Kidney tubule cell (primary cell): Measurements from ENCODE around the gene CDK2.
"Not testable (repeated sequence)": the region's sequence is repeated elsewhere in the genome, so short reads cannot be mapped to it uniquely, and the experiment has no call there.

Experiments used
- DNase-seq: peaks from one replicate; pipeline ENCODE4 v3.0.0-alpha.2; 2018; ENCODE audit warnings: low spot score

The CDK2 gene

DNA sequence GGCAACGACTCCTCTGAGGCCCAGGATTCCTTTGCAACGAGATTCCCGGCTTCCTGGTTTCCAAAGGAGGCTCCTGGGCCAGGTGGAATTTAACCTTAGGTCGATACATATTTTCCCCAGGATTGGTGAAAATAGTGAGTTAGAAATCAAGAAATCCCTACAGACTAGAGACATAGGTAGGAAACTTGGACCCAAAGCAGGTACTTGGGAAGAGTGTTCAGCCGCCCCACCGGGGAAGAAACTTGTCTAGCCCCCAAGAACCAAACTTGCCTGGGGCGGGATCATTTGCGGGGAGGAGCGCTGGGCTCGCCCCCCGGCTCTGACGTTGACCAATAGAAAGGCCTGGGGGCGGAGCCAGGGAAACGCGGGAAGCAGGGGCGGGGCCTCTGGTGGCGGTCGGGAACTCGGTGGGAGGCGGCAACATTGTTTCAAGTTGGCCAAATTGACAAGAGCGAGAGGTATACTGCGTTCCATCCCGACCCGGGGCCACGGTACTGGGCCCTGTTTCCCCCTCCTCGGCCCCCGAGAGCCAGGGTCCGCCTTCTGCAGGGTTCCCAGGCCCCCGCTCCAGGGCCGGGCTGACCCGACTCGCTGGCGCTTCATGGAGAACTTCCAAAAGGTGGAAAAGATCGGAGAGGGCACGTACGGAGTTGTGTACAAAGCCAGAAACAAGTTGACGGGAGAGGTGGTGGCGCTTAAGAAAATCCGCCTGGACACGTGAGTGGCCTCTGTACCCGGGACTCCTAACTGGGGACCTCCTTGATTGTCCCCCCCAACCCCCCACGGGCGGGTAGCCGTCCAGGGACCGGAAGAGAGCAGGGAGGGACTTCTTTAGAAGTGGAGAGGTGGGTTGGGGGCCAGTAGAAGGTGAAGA, at the start of gene CDK2:
Gene CDK2, plus strand, starts transcription at position 423 of the 874 bp plus-strand sequence. Its CDS starts 179 bp downstream, at position 602.
- DNase-seq, result peak; percentile 85

DNA sequence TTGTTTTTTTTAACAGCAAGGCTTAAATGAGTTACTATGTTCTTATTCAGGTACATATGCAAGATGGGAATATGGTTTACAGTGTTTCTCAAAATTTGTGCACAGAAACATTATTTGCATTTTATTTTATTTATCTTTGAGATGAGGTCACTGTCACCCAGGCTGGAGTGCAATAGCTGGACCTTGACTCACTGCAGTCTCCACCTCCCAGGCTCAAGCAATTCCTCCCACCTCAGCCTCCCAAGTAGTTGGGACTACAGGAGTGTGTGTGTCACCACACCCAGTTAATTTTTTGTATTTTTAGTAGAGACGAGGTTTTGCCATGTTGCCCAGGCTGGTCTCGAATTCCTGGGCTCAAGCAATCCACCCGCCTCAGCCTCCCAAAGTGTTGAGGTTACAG, 47.6 kb upstream of the CDK2 start:
- peak; percentile 85 for DNase-seq

DNA sequence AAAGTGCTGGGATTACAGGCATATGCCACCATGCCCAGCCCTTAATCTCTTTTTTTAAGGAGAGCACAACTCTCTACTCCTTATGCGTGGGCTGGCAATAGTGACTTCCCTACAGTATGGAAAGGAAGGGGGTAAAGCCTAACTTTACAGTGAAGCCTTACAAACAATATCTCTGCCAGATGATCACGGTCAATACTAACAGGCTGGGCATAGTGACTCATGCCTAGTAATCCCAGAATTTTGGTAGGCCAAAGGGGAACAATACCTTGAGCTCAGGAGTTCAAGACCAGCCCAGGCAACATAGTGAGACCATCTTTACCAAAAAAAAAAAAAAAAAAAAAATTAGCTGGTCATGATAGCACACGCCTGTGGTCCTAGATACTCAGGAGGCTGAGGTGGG, 44.5 kb upstream of the CDK2 start:
- no peak for DNase-seq

DNA sequence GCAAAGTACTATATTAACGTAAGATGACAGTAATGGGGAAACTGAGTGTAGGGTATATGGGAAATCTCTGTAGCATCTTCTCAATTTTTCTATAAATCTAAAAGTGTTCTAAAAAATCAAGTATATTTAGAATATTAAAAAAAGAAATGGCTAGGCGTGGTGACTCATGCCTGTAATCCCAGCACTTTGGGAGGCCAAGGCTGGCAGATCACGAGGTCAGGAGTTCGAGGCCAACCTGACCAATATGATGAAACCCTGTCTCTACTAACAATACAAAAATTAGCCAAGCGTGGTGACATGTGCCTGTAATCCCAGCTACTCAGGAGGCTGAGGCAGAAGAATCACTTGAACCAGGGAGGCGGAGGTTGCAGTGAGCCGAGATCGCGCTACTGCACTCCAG, 43.0 kb upstream of the CDK2 start:
- not testable (repeated sequence) for DNase-seq

DNA sequence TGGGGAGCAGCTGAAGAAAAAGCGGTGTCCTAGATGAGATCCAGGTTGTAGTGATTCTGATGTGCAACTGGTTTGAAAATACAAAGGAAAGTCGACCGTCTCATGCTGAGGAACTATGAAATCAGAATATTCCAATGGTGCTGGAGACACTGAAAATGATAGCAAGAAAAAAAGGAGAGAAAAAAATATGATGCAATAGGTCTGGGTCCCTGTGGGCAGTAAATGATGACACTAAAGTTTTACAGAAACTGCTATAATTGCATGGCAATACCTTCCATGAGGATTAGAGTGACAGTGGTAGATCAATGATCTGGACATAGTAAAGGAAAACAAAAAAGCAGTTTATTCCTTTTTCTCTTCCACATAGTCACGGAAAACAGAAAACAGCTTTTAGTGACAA, 41.3 kb upstream of the CDK2 start:
- DNase-seq, result no peak

DNA sequence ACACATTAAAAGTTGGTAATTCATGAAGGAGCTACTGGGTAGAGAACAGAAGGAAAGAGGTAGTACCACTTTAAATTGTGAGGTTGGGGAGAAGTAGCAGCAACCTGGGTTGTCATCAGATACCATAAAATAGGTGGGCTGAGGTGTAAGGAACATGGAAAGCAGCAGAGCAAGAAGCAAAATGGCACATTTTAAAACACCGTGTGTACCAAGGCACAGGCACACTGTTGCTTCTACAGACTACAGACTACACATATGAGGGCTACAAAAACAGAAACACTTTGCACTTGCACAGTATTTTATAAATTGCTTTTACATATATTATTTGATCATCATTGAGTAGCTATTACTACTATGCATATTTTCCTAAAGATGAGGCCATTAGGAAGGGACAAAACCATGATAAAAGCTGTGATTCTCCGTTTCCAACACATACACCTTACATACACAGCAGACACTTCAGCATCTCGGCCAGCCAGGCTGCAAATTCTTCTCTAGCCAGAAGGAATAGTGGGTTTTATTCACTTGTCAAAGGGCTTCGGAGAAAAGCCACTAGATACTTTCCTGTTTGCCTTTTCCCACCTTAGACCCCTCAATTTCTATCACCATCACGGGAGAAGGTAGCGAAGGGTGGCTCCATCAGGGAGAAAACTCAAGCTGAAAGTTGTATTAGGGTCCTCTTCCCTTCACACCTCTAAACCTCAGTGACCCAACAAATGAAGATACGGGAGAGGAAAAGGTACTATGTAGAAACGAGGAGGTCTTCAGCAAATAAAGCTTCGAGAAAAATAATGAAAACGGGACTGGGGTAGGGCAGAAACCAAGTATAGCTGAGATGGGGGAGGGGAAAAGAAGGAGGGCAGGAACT, 40.5 kb upstream of the CDK2 start:
- no peak for DNase-seq

DNA sequence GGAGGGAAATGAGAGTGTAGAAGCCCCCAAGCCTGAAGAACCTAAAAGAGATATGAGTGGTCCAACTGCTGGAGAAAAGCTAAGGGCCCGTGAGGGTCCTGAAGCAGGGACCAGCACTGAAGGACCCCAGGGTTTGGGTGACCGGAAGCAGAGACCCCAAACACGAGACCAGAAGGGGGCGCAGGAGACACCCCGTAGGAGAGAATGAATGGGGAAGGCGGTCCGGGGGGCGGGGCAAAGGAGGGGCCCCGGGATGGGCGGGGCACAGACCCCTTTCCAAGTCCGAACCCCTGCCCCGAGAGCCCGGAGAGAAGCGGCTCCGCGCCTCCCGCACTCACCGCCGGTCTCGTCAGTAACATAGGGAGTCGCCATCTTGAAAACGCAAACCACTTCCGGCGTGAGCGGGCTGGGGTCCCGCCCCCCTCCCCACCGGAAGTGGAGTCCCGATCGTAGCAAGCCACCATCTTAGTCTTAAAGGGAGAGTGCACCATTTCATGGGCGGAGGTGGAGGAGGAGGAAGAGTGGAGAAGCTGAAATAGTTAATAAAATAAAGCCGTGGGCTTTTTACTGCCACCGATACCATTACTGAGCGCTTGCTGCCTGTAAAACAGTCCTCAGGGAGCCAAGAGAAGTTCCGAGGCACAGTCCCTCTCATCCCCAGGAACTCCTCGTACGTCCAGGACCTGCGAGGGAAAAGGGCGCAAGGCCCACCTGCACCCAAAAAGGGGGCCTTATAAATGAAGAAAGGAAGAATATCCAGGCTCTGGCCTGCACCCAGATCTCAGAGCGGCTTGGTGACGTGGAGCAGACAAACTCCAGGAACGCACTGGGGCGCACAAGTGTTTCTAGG, 39.7 kb upstream of the CDK2 start:
- DNase-seq, result peak; percentile 93

DNA sequence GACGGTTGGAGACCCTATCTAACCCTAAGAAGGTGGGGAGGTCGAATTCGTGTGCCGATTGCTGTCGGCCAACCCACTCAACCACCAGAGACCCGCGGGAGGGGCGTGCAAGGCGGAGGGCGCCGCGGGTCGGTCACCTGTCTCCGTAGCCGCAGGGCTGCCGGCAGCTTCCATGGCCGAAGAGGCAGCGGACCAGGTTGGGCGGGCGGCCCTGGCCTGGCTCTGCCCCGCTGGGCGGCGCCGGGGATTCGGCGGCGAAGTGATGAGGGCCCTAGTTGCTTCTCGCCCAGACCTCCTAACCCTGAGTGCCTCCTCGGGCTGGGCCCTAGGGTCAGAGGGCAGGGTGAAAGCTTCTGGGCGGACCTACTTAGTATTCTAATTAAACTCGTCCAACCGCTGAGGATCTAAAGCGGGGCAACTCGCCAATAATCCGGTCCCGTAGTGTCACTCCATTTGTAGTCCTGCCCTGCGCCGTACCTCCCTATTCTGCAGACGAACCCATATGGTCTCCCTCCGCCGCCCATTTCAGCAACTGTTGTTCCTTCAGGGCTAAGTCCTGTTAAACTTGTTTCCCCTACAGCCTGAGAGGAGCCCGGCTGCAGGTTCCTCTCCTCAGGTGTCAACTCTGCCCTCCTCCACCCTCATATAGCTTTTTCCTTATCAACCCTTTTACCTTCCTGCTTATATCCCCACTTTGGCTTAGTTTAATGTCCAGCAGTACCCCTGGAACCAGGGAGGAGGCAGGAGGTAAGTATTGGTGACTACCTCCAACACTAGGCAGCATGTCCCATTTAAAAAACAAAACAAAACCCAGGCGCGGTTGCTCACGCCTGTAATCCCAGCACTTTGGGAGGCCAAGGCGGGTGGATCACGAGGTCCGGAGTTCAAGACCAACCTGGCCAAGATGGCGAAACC, 38.8 kb upstream of the CDK2 start, which contains the start of gene PYM1:
Gene PYM1, minus strand, starts transcription at position 307 of the 915 bp plus-strand sequence. Its CDS starts 133 bp downstream, at position 174.
- peak; percentile 81 for DNase-seq

DNA sequence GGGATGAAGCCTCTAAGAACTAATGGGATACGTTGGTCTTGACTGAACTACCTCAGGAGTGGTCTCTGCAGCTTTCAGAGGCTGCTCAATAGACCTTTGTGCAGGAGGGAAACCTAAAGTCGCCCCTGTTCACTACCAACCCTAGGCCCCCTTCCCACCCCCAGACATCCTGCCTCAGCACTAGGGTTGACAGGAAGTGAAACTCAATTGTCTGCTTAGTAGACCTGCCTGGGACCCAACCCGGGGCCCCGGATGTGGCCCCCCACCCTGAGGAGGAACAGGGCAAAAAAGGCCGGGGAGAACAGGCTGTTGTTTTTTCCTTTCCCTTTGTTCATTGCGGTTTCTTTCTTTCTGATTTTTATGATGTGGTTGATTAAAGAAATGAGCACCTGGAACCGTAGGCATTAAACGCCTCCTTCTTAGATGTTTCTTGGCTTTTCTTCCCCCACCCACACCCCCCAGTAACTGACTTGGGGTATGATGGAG, 37.3 kb upstream of the CDK2 start:
- no peak for DNase-seq

DNA sequence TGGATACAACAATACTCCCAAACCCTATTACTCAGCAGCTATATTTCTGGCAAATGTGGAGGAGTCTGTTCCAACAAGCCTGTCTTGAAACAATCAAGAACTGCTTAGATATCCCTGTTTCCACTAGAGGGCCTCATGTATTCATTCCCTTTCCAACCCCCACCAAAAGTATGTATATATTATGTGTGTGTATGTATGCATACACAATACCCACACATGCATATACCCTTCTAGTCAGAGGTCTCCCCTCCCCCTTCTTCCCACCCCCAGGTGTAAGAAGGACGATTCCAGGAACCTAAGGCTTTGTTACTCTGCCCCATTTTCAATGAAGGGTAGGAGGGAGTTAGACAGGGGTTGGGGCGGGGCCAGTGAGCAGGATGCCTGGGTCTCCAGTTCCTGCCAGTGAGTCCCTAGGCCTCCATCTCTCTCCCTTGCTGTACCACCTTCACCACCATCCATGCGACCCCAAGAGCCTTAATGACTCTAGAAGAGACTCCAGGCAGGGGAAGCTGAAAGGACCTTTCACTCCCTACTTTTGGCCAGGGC, 35.8 kb upstream of the CDK2 start, which contains the start of gene DGKA:
Gene DGKA, plus strand, starts transcription at position 392 of the 546 bp plus-strand sequence. CDS start 5,342 bp downstream, outside the sequence.
- peak; percentile 65 for DNase-seq

DNA sequence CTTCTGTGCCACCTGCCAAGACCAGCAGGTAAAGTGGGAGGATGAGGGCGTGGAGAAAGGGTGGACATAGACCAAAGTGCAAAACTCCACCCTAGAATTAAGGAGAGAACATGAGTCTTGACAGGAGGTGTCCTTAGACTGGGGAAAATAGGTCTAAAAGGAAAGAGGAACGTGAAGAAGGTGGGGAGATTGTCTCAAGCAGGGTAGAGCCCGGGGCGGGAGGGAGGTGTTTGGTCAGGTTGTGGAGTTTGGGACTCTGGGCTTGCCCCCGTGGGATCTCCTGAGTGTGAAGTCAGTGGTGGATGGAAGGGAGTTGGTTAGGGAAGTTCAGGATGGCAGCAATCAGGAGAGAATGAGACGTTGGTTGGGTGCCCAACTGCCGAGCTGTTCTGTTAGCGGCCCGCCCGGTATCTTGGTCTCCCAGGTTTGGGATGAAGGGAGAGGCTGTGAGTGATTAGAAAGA, 35.3 kb upstream of the CDK2 start:
- peak; percentile 12 for DNase-seq

DNA sequence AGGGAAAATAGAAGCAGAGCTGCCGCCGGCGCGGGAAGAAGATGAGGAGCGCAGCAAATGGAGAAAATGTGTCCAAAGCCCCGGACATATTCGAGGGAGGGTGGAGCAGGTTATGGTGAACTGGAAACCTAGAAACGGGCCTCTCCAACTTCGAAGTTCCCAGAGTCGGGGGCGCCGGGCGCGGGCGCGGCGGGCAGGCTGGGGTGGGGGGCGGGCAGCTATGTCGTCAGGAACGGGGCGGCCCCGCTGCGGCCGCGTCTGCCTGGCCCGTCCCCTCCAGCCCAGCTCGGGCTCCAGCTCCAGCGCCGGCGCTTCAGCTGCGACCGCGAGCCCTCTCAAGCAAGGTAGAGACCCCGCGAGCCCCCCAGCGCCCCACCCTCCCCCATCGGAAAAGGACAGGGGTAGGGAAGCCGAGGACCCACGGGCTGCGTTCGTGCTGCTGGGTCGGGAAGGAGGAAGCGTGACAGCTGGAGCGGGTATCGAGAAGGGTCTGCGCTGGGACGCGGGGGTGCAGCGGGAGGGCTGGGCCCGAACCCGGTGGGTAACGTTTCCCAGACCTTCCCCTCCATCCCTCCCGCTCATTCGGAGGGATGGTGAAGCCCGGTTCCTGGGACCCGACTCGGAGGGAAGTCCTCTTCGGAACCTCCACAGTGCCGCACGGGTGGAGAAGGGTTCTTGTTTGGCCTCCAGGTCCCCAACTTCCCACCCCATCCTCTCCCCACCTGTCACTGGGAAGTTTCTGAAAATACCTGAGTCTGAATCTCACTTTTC, 34.7 kb upstream of the CDK2 start:
- peak; percentile 40 for DNase-seq

DNA sequence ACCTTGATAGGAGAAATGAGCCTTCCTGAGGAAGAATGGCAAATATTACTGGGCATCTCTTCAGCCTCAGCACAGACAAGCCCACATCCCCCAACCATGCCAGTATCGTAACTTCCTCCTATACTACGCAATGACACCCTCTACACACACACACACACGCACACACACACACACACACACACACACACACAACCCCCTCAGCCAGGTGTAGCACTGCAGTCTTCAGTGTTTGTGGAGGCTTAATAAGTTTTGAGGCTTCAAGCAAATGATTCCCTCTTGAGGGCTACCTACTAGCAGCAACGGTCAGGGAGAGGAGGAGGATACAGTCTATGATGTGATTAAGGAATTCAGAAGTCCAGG, 34.1 kb upstream of the CDK2 start:
- DNase-seq, result peak; percentile 49

DNA sequence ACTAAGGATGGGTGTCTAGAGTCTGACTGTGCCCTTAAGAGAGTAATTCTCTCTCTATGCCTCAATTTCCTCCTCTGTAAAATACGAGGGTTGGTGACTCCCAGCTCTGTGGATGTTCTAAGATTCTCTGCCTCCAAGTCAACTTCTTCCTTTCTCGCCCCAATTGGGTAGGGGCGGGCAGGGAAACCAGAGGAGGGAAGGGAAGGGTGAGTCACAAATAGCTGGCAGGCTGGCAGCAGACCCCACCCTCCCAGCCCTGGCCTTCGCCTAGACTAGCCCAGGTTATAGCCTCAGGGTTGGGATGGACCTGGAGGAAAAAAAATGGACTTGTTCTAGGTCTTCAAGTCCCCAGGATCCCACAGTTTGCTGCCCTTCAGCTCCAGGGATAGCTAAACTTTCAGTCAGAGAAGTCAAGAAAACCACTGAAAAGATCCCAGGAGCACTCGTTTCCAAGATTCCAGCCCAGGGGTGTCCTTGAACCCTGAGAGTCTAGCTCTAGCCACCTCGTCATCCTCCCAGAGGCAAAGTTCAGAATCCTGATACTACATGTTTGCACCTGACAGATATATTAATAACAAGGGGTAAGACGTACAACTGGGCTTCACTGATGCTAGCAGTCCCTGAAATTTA, 33.3 kb upstream of the CDK2 start:
- DNase-seq, result peak; percentile 83

DNA sequence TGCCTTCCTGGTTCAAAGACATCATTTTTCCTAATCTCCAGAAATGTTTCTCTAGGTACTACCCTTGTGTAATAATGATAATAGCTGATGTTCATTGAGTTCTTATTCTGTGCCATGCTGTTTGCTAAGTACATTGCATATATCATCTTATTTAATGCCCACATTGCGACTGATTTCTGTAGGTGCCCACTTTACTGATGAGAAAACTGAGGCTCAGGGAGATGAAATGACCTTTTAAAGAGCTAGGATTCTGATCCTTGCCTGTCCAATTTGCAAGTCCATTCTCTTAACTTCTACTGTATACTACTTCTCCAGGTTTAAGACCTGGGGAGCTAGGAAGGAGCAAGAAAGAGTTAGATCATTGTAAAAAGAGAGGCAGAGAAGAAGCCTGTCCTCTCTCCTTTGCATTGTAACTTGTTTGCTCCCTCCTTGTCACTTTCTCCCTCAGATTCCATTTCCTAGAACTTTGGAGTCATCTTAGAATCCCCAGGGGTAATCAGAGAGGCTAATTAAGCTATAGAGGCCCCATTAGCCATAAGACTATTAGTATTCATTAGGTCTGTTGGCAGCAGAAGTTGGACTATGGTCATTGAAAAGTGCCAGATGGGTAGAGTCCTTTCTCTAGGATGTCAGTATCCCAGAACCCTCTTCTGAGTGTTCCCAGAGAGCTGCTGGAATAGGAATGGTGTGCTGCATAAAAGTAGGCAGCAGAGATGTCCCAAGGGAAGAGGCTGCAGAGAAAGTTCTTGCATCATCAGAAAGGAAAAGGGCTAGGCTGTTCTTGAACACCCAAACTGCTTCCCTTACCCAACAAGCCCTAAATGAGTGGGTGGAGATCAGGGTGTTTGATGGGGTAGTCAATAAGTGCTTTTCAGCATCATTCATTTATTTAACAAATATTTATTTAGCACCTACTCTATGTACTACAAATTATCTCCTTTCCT, 32.6 kb upstream of the CDK2 start:
- no peak for DNase-seq

DNA sequence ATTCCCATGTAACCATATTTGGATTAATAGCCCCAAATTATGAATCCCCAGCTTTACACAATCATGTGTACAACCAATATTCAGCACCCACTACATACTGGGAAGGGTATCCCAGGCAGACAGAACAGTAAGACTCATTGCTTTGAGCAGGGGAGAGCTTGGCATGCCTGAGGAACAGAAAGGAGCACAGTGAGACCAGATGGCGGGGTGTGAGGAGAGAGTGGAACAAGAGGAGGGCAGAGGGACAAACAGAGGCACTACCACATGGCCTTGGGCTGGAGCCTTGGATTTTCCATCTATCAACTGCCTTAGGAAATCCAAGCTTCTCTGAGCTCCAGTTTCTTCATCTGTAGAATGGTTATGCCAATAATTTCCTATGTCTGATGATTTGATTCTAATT, 31.9 kb upstream of the CDK2 start:
- no peak for DNase-seq

DNA sequence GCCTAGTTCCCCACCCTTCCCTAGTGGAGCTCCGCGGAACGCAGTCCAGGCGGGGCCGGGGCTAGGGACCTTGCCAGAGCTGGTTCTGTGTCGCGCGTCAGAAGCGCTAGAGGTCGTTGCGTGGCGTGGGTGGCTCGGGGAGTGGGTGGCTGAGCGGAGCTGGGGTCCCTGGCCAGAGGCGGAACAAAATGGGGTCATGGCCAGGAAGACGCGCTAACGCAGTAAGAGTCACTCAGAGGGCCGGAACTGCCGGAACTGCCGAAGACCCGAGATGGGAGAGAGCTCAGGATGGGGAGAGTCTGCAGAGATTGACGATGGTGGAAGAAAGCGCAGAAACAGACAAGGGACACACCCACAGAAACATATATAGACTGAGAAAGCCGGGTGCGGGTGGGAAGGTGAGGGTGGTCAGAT, 30.9 kb upstream of the CDK2 start:
- DNase-seq, result no peak

DNA sequence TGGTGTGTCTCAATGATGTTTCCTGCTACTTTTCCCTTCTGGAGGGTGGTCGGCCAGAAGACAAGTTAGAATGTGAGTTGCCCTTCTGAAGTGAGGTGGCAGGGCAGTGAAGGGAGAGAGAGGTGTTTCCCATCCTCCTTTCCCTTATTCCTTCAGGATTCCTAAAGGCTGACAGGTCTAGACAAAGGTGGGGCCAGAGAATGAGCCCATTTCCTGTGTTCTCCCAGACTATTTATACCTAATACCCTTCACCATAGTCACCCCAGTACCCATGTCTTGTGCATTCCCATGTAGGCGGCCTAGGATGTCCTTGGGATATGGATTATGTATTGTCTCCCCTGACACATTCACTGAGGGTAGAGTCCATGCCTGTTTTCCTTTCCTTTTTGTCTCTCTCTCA, 28.6 kb upstream of the CDK2 start:
- peak; percentile 88 for DNase-seq
